ENCODE data around the gene DESI2.

DNA sequence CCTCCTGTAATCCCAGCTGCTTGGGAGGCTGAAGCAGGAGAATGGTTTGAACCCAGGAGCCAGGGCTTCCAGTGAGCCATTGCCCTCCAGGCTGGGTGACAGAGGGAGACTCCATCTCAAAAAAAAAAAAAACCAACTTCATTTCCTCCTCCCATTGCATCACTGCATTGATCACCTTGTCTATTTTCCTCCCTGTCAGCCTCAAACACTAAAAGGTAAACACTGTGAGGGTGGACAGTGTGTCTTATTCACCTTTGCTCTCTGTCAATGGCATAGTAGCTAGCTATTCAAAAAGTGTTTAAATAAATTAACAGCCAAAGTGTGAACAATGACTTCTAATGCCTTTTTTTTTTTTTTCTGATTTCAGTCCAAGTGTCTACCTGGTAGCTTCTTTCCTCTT is 13.4 kb upstream of the DESI2 start:
- TF ChIP-seq, protein P1, sequence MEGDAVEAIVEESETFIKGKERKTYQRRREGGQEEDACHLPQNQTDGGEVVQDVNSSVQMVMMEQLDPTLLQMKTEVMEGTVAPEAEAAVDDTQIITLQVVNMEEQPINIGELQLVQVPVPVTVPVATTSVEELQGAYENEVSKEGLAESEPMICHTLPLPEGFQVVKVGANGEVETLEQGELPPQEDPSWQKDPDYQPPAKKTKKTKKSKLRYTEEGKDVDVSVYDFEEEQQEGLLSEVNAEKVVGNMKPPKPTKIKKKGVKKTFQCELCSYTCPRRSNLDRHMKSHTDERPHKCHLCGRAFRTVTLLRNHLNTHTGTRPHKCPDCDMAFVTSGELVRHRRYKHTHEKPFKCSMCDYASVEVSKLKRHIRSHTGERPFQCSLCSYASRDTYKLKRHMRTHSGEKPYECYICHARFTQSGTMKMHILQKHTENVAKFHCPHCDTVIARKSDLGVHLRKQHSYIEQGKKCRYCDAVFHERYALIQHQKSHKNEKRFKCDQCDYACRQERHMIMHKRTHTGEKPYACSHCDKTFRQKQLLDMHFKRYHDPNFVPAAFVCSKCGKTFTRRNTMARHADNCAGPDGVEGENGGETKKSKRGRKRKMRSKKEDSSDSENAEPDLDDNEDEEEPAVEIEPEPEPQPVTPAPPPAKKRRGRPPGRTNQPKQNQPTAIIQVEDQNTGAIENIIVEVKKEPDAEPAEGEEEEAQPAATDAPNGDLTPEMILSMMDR (IDR thresholded peaks at IDR 0.05; ENCODE audit: poor library complexity) = no peak
- TF ChIP-seq EZH2phosphoT487 (IDR thresholded peaks at IDR 0.05; ENCODE audit: low read depth, severe bottlenecking, unreplicated experiment) = no peak

Data from hepatocyte (in vitro differentiated cells).